HG03025 (cell line): ENCODE results near the gene GPR153.

Experiments used
- ATAC-seq: cut with Tn5 transposase; IDR thresholded peaks from one replicate; pipeline ENCODE4 v1.9.1; 2021; ENCODE audit warnings: mild to moderate bottlenecking, moderate library complexity; ENCODE audit not compliant: unreplicated experiment, low FRiP score

Gene GPR153

DNA sequence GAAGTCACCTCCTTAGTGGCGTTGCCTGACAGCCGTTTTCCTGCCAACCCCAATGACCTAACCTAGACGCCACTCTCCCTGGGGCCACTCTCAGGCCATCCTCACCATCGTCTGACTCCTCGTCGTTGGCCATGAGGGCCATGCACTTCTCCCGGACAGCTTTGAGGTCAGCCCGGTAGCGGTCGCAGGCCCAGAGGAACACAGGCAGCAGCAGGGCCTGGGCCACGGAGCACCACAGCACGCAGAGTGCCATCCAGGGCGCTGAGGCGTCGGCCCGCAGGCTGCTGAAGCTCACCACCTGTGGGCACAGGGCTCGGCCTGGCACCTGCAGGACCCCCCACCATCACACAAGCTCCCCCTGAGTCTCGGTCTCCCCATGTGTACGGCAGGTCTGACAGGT lies 9.7 kb downstream of the GPR153 start:
- no peak for ATAC-seq

DNA sequence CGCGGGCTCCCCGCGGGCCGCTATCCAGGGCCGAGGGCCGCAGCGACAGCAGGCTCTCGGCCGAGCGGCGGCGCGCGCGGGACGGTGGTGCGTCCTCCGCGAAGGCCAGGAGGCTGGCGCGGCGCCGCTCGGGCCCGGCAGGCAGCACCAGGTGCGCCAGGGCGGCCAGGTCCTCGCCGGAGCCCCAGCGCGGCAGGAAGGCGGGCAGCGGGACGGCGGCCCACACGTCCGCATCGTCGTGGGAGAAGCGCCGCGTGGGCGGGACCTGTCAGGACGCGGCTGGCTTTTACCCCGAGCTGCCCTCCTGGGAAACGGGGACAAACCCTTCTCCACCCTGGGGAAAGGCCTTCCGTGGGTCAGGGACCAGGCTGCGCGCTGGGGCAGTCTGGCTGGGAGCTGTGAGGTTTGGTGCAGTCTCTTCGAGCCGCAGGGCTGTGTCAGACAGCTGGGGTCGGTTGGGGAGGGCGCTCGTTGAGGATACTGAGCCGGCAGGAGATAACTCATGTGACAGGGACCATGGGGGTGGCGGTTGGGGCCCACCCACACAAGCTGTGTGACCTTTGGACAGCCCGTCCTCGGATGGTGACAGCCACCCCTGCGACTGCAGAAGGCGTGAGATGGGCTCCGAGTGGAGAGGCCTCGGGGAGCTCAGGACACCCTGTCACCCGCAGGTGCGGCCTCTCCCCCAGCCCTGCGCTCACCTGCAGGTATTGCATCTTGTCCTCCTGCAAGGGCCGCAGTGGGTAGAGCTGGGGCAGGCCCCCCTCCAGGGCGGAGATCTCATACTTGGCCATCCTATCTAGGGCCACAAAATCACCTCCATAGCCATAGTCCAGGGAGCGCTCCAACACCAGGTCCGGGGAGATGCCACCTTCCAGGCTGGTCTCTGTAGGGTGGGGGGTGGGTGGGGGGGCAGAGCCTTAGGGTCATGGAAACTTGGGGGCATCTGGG lies 10.9 kb downstream of the GPR153 start:
- ATAC-seq, result no peak

DNA sequence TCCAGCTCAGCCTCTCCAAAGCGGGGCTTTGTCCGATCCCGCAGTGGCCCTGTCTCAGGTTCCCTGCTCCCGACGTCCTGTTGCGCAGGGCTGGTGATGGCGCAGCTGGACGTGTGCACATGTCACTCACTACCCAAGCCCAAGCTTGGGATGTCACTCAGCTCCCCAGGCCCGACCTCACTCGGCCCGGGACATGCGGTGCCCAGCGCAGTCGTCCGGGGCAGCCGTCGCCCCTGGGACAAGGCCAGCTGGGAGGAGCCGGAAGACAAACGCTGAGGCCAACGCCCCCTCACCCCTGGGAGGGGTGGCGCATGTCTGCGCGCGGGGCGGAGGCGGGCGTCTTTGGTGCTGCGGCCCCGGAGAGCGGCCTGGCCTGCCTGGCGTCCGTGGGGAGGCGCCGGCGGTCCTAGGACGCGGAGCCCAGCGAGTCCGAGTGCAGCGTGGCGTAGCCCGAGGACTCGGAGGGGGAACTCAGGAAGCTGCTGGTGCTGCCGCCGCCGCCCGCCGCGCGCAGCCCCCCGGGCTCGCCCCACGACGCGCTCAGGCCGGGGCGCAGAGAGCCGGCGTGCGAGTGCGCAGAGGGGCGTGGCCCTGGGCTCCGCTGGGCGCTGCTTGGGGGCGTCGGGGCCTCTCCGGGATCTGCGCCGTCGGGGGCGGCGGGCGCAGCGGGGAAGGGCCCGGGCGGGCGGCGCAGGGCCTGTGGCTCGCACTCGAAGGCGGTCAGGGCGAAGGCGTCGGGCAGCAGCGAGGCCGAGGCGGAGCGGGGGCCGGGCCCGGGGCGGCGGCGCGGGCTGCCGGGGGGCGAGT lies 11.8 kb downstream of the GPR153 start:
- no peak for ATAC-seq

DNA sequence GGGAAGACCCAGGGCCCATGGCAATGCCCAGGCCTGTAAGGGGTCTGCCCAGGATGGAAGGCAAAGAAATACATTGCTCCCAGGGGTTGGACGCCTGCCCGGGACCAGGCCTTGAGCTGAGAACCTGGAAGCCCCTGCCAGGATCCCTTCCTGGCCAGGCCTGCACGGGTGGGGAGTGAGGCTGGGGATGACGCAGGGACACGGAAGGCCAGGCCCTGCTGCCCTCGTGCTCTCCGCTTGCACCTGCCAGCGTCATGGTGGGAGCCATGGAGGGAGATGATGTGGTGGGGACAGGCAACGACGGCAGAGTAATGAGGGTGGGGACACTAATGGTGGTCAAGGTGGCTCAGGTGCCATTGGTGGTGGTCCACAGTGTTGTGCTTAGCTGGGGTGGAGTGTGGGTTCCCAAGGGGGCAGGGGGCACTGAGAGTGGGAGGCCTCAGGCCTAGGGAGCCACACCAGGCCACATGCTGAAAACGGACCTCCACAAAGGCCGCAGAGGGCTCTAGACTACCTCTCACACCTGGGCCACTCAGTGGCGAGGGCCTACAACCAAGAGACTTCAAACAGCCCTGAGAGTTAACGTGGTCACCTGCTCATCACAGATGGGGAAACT lies 12.6 kb downstream of the GPR153 start:
- no peak for ATAC-seq

DNA sequence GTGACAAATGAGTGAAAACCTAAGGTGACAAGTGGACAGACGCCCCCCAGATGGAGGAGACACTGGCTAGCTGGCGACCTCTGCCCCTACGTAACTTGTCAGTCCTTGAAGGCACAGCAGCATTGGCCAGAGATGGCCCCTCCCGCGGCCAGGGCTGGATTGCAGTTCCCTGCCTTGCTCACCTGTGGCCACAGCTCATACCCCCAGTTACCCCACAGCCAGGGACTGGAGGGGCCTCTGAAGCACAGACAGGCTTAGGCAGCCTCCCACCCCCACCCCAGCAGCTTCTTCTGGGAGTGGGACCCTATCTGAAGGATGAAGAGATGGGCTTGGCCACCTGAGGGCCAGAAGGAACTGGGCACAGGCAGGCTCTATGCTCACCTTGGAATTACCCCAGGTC lies 13.2 kb downstream of the GPR153 start:
- no peak for ATAC-seq

DNA sequence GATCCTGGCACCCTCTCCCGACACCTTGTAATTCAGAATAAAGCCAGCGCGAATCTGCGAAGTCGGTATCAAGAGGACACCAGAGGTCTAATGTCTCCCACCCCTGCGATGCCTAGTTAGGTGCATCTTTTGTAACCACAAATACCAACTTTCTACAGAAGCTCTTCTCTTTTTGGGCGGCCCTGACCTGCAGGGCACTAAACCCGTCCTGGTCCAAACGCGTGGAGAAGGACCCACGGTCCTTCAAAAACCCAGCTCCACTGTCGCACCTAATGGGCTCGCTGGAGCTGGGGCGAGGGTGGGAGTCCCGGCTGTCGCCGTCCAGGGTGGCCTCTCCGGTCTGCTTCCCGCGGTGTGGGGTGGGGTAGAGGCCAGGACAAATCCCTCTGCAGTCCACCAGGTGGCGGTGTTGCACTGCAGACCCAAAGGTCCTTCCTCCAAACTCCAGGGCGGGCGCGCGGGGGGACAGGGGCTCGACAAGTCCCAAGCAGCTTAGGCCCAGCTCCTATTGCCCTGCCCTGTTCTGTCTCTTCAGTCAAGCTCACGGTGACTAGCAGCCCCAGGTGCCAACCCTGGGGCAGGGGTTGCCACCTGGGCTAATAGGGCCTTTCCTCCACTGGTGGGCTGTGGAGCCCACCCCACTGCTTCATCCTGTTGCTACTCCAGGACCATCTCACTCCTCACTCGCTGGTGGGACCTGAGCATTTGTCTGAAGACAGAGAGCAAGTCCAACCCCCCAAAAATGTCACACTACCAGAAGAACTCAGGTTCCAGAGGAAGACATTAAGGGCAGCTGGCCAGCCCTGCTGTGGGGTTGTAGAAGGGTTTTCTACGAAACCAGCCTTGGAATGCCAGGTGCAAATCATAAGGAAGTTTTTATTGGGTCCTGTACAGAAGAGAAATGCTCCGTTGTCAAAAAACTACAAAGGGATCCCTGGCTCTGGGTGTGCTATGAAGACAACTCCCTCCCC lies 14.1 kb downstream of the GPR153 start:
- no peak for ATAC-seq

DNA sequence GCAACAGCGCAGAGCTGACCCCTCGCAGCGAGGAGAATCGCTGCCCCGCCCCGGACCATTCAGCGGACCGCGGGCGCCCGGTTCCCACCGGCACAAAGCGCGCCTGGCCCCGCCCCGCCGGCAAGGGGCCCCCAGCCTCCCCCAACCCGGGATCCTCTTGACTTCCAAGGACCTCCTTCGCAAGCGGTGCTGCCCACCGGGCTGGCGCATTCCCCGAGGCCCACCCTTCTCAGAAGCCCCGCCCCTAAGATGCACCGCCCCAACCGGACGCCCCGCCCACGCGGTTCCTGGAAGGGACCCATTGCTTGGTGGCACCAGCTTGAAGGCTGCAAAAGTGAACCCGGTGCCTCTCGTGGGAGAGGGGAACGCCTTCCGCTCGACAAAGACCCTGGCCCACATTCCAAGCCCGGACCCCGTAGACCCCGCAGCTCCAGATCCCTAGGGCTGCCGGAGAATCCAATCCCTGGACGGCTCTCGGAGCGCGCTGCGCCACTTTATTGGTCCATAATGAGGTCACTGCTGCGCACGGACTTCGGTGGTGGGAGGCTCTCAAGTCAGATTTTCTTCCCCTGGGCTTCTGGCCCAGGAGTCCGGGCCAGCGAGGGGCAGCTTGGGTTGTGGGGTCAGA lies 14.9 kb downstream of the GPR153 start:
- no peak for ATAC-seq

DNA sequence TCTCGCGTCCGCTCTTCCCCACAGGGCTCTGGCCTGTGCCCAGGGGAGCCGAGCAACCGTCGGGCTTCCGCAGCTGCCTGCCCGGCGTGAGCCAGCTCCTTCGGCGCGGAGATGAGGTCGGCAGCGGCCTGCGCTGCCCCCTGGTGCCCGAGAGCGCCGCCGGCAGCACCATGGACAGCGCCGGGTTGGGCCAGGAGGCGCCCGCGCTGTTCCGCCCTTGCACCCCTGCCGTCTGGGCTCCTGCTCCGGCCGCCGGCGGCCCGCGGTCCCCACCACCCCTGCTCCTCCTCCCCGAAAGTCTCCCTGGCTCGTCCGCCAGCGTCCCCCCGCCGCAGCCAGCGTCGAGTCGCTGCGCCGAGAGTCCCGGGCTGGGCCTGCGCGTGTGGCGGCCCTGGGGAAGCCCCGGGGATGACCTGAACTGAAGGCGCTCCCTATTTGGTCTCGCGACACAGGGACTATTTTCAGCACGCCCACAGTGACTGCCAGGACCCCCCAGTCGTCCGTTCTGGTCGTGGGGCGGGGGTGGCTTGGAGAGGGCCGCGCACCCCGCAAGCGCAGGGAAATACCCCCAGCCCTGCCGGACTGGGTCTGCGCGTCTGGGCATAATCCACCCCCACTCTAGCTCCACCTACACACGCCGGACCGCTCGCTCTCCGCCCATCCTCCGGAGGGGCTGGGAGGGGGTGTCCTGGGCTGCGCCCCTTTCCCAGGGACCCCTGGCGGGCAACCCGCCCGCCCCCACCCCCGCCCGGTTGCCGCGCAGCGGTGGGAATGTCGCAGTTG lies 15.6 kb downstream of the GPR153 start:
- ATAC-seq, result no peak

DNA sequence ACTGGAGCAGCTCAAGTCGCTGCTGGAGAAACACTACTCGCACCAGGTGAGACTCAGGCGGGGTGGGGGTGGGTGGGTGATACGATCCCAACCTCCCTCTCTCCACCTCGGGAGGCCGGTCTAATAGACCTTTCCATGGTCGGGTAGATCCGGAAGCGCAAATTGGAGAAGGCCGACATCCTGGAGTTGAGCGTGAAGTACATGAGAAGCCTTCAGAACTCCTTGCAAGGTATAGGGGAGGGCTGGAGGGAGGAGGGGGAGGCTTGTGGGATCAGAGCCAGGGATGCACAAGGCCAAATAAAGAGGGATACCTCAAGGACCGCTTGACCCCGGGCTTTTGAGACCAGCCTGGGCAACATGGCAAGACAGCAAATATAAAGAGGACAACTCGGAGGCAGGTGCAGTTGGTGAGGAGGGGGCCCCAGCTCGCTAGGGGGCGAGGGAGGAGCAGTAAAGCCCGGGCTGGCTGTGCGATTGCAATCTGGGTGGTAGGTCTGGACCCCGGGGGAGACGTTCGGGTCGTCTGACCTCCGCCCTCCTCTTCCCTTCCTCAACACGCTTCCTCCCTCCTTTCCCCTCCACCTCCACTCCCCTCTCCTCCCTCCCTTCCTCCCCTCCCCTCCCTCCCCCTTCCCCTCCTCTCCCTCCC lies 16.4 kb downstream of the GPR153 start:
- ATAC-seq, result no peak

DNA sequence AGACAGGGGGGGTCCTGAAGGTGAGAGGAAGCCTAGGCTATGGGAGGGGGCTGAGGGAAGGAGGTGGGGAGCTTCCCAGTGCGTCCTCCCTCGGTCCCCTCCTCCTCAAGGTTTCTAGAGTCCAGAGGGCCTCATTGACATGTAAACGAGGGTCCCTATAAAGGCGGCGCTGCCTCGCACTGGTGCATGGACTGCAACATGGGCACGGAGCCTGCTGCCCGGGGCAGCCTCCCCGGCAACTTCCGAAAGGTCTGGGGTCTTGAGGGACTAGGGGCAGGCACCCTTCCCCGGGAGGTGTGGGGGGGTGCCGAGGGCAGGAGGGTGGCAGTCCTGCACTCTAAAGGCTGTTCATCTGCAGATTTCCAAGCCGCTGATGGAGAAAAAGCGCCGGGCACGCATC lies 16.9 kb downstream of the GPR153 start, which contains the start of gene HES3:
HES3 (plus strand) TSS at position 187 of the 400 bp plus-strand sequence; CDS start at position 374, 187 bp downstream.
- ATAC-seq, result no peak

DNA sequence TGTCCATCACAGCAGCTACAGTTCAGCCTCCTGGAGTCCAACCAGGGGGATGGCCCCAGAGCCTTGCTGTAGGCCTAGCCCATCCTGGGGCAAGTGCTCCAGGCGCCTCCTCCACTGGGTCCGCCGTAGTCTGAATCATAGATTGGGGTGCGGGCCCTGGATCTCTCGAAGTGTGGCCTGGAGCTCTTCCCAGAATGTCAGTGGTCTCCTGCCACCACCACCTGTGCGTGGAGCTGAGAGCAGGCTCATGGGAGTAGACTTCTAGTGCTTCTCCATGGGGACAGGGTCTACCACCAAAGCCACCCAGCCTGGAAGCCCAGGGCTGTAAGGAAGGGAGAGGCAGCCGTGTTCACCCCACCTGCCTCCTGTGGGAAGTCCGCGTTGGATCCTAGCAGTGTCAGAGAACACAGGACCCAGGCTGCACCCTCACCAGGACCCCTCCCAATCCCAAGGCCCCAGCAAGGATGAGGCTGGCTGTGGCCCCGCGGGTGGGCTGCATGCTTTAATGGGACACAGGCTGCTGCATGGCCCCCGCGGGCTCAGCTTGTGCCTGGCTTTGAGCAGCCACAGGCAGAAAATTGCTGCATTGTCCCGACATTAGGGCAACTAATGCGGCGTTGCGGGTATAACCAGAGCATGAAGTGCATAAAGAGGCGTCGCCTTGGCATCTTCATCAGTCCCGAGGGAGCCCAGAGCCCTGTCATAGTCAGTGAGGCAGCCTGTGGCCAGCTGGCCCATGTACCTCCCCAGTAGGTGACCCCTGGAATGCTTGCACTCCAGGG lies 17.7 kb downstream of the GPR153 start:
- no peak for ATAC-seq

DNA sequence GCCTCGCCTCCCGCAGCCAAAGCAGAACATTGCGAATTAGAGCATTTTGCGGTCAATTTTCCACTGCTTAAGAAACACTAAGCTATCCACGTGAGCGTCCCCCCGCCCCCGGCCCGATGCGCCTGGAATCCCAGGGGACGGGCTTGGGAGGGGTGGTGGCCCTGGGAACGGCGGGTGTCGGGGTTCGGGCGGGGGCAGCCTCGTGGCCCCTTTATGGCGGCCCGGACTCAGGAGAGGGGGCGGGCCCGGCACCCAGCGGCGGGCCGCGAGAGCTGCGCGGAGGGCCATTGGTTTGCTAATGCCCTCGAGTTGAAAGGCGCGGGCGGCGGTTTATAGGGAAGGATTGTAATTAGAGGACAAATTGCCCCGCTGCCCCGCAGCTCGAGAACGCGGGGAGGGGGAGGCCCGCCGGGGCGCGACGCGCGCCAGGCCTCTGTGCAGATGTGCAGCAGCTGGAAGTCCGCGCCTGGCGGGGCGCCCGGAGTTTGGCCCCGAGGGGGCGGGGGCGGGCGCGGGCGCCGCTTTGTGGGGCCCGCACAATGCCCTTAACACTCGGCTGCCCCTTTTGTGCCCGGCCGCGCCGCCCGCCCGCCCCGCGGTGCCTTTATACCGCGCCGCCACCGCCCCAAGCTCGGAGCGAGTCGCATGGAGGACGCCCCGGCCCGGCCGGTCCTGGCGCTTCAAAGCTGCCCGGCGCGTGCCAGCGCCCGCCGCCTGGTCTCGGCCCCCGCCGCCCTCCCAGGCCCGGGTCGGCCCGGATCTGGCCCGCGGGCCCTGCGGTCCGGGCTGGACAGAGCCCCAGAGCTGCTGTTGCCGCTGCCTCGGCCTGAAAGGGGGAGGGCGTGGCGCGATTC lies 18.8 kb downstream of the GPR153 start:
- no peak for ATAC-seq

DNA sequence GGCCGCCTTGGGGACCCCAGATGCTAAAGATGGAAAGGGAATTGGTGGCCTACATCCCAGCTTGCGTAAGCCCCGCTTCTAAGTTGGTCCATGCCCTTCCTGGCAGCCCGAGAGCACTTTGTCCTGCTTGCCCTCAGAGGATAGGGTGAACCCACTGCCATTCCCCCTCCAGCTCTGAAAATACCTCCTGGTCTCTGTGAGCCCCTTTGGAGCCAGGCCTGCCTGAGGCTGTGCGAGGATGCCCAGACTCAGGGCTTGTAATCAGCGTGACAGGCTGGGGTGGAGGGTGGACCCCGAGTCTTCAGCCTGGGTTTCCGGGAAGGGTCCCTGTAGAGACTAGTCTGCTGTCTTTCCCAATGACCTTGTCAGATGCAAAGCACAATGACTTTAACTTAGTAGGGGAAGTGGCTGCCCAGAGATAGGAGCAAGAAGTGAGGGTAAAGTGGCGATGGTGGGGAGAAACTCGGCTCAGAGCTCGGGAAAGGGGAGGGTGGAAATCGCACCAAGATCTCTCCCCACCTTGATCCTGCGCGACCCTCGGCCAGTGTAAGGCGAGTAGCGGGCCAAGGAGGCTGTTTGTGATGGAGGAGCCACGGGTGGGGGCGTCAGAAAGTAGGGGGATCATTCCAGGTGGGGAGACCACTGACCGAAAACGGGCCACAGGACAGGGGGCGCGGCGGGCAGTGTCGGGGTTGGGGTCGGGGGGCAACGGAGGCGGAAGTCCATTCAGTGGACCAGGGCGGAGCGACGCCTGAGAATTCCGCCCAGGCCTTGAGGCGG lies 19.6 kb downstream of the GPR153 start:
- no peak for ATAC-seq

DNA sequence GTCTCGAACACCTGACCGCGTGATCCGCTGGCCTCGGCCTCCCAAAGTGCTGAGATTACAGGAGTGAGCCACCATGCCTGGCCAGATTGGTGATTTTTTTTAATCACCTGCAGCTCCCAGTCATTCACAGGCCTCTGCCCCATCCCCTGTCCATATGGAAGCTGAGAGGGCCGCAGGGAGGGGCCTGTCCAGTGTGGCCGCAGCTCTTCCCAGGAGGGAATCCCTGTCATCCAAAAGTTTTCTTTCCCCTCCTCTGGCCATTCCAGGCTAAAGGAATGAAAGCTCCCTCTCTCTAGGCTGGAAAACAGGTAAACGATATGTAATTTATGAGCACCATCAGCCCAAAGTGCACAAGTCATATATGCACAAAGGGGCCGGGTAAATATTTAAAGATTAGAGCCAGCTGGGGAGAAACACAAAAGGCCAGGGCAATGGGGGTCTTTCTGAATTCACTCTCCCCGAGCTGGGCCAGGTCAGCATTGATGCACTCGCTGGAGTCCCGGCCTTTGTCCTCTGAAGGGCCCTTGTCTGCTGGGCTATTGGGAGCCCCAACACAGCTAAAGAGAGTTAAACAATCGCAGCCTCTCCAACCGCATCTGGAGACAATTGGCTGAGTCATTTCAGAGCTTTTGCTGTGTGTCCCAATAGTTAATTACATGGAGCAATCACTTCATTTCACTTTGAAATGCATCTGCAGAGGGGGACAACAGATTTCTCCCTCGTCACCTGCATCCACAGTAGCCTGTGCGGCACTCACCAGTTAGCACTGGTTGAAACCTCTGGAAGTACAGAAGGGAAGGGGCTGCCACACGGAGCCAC lies 20.7 kb downstream of the GPR153 start:
- no peak for ATAC-seq

DNA sequence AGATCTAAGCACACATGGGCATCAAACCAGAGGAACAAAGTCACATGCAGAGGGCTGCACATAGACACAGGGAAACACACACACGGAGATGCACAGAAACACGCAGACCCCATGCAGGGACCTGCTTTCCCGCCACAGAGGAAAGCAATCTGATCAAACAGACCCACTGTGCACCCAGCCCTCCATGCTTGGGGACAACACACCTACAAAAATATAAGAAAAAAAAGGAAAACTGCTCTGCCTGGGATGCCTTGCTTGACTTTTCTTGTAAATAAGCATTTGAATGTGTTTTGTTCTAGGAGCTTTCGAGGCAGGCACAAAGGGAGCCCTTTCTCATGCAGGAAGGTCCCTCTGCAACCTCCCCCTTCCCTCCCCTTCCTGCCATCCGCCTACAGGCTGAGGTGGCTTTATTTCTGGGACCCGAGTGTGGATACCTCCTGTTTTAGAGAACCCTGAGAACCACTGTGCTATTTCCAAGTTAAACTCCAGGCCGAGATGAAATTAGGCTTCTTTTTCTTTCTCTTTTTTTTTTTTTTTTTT lies 21.6 kb downstream of the GPR153 start:
- no peak for ATAC-seq
